ENCODE data around the gene FGF3. TPM values are rescaled to one million over a fixed set of nuclear protein-coding genes. Genes with fewer than 3 reads are reported as not detected.

FGF3 gene
- total RNA-seq (2022; extraction: Qiagen RNA extraction), result not detected in 5 replicates

DNA sequence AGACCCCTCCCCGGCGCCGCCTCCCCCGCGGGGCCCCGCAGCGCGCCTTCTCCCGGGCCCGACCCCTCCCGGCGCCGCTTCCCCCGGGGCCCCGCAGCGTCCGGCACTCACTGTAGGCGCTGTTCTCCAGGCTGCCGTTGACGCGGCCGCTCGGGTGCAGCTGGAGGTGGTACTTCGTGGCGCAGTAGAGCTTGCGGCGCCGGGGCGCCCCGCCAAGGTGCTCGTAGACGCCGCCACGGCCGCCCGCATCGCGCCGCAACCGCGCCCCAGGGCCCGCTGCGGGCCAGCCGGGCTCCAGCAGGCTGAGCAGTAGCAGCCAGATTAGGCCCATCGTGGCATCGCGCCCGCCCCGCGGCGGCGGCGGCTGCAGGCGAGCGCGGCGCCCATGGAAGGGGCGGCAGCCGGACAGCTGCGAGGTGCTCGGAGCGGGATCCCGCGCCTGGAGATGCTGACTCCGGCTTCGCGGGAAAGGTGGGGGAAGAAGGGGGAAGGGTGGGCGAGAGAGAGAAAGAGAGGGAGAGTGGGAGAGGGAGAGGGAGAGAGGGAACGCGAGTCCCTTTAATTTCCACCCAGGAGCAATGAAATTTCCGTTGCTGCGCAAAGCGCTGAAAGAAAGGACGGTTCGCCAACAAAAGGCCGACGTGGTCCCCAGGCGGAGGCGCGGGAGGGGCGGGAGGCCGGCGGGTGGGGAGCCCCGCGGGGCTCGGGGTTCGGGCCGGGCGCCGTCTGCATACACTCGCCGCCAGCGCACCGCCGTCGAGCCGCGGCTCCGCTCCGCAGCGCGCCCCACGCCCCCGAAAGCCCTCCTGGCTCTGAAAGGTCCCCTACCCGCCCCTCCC, at the start of gene FGF3:
TSS of gene FGF3 (minus strand) at position 814 of the 839 bp plus-strand sequence. CDS start at position 331, 483 bp downstream.

DNA sequence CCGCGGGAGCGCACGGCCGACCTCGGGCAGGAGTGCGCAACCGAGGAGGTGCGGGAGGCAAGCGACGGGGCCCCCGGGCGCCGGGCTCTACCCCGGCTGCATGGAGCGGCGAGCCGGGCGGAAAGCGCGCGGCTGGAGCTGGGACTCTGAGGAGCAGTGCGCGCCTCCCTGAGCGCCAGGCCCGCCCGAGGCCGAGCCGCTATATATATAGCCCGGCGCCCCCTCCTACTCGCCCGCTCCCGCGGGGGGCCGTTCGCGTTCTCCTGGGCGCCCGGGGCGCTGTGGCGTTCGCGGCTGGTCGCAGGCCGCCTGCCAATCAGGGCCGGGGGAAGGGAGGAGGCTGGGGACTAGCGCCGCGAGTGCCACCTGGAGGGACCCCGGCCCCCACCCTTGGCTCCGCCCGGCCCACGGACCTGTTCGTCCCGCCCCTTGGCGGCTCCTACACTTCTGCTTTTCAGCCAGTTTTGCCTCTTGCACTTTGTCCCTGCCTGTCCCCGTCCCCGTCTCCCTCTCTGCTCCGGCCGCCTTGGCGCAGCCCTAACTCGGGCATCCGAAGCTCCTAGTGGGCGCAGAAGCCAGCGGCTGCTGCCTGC, 44.0 kb downstream of the FGF3 start, which contains the start of gene FGF4:
TSS of gene FGF4 (minus strand) at position 179 of the 593 bp plus-strand sequence. CDS start 257 bp downstream, outside the sequence.

Other genes starting within 250 kb of the FGF3 start
- 180 to 225 TPM (median 202 TPM) in 5 replicates for gene CCND1, start 178.3 kb downstream of the FGF3 start, total RNA-seq (2022; extraction: Qiagen RNA extraction)
- 30.0 to 39.6 TPM (median 34.6 TPM) in 5 replicates for gene LTO1, start 144.1 kb downstream of the FGF3 start, total RNA-seq (2022; extraction: Qiagen RNA extraction)
- gene FGF19, start 115.4 kb downstream of the FGF3 start, total RNA-seq (2022; extraction: Qiagen RNA extraction), result 0.05 to 0.14 TPM (median 0.08 TPM) in 4 of 5 replicates, not detected in the other
- gene FGF4, start 44.1 kb downstream of the FGF3 start, total RNA-seq (2022; extraction: Qiagen RNA extraction), result not detected in 5 replicates